ENCODE measurements around the gene SDSL. TPM values are rescaled to one million over a fixed set of nuclear protein-coding genes. Genes with fewer than 3 reads are reported as not detected.

Gene SDSL
- total and polyA plus RNA-seq, 10 of the 15 experiments (the other 5 are each of a cell fraction or from before 2014, with no cell fraction given): 0.18 to 4.4 (median 1.0) TPM

- ChIA-PET CTCF (no interaction called here), POLR2A (no interaction called here), SMC1A (ENCODE audit: uncharacterized antibody, unreplicated experiment) (no interaction called here), RAD21 (ENCODE audit: unreplicated experiment) (no interaction called here)
- no peaks in the 10 kb centered on the region for H3K4me1 ChIP-seq (ENCODE audit: control insufficient read depth, insufficient read depth, low read length)
- in situ Hi-C loops (cut with MboI): loop anchor here (10.0 kb wide), 1 partner anchor 482 kb away; no protein-coding TSS in a partner anchor
- no peaks in the 10 kb centered on the region for H3K79me2 ChIP-seq (ENCODE audit: control insufficient read depth, insufficient read depth, low read length)
- TF ChIP-seq SIX5 (IDR thresholded peaks at IDR 0.05; ENCODE audit: low read depth, low read length, severe bottlenecking): no peak
- no peak for ATAC-seq
- no peak overlapping the region for H3K27ac ChIP-seq (ENCODE audit: control insufficient read depth, insufficient read depth)
- H3K9ac ChIP-seq (ENCODE audit: control insufficient read depth, insufficient read depth, low read length): no peak overlapping the region
- BruUV-seq (replicated peaks): no TSS peak
- FAIRE-seq: no peak
- no peaks in the 10 kb centered on the region for H3K36me3 ChIP-seq (ENCODE audit: control insufficient read depth in 2 of 2, insufficient read depth in 2 of 2, low read length in 1 of 2)
- H3K9me3 ChIP-seq (replicated peaks; ENCODE audit: control insufficient read depth, insufficient read depth, low read length): no peaks in the 10 kb centered on the region
- intact Hi-C loops (cut with micrococcal nuclease; ENCODE audit: unreplicated experiment): loop anchor here (10.0 kb wide), 1 partner anchor 482 kb away; no protein-coding TSS in a partner anchor
- H2AFZ ChIP-seq (ENCODE audit: control insufficient read depth, low read depth, low read length): no peak overlapping the region
- no peak overlapping the region for H3K4me3 ChIP-seq
- no peaks in the 10 kb centered on the region; a peak in 2 of 4 replicates for H3K27me3 ChIP-seq (replicated peaks in 1 of 2; ENCODE audit: control insufficient read depth in 2 of 2, insufficient read depth in 2 of 2, low read length in 1 of 2)
- H3K4me2 ChIP-seq (ENCODE audit: control insufficient read depth, insufficient read depth): no peak overlapping the region
- no peaks in the 10 kb centered on the region for H4K20me1 ChIP-seq (ENCODE audit: control insufficient read depth, insufficient read depth)
- no peak for DNase-seq (ENCODE audit: low read depth, low spot score)
These were observed 10.8 kb downstream of the SDSL start for GRCh38 chr12:113432986-113433385.

GRCh38 chr12:113435367-113435766, 13.2 kb downstream of the SDSL start:
- H3K9ac ChIP-seq (ENCODE audit: control insufficient read depth, insufficient read depth, low read length): no peak overlapping the region
- H3K4me1 ChIP-seq (ENCODE audit: control insufficient read depth, insufficient read depth, low read length): no peaks in the 10 kb centered on the region
- ChIA-PET POLR2A (no interaction called here), SMC1A (ENCODE audit: uncharacterized antibody, unreplicated experiment) (no interaction called here), CTCF (no interaction called here), RAD21 (ENCODE audit: unreplicated experiment) (interaction anchor here (0.6 to 0.9 kb wide), 2 partner anchors 124 to 134 kb away, joined by 3 to 4 read pairs; no protein-coding TSS in a partner anchor)
- WGBS (ENCODE audit: insufficient coverage, insufficient replicate concordance, low lambda C conversion rate, missing lambda C conversion rate): 70% methylated on average over 5 of the region's 5 CpGs
- H3K27ac ChIP-seq (ENCODE audit: control insufficient read depth, insufficient read depth): no peak overlapping the region
- H3K4me3 ChIP-seq: no peak overlapping the region
- DNase-seq (ENCODE audit: low read depth, low spot score): no peak
- intact Hi-C loops (cut with micrococcal nuclease; ENCODE audit: unreplicated experiment) (loop anchor here (10.0 kb wide), 1 partner anchor 479 kb away; no protein-coding TSS in a partner anchor), in situ Hi-C loops (cut with MboI) (loop anchor here (10.0 kb wide), 1 partner anchor 479 kb away; no protein-coding TSS in a partner anchor)
- H3K79me2 ChIP-seq (ENCODE audit: control insufficient read depth, insufficient read depth, low read length): no peaks in the 10 kb centered on the region
- H3K9me3 ChIP-seq (replicated peaks; ENCODE audit: control insufficient read depth, insufficient read depth, low read length): no peaks in the 10 kb centered on the region
- peaks cover 2 to 4% of the 10 kb centered on the region in 2 experiments; a peak in 3 of 4 replicates for H3K27me3 ChIP-seq (replicated peaks in 1 of 2; ENCODE audit: control insufficient read depth in 2 of 2, insufficient read depth in 2 of 2, low read length in 1 of 2)
- H2AFZ ChIP-seq (ENCODE audit: control insufficient read depth, low read depth, low read length): no peak overlapping the region
- no peaks in the 10 kb centered on the region; the same call in 1 of the 2 replicates for H4K20me1 ChIP-seq (ENCODE audit: control insufficient read depth, insufficient read depth)
- no peak for ATAC-seq
- no peak overlapping the region for H3K4me2 ChIP-seq (ENCODE audit: control insufficient read depth, insufficient read depth)
- BruUV-seq (replicated peaks): no TSS peak
- FAIRE-seq: no peak
- no peaks in the 10 kb centered on the region for H3K36me3 ChIP-seq (ENCODE audit: control insufficient read depth in 2 of 2, insufficient read depth in 2 of 2, low read length in 1 of 2)
- TF ChIP-seq POLR2AphosphoS5 (IDR thresholded peaks at IDR 0.05; ENCODE audit: low read length): no peak
- TF ChIP-seq CHD2 (IDR thresholded peaks at IDR 0.05; ENCODE audit: borderline replicate concordance, low read depth, low read length): no peak
- TF ChIP-seq SRF (IDR thresholded peaks at IDR 0.05; ENCODE audit: low read depth in 2 of 2, low read length in 2 of 2): no peak
- no peak for TF ChIP-seq SMAD5 (IDR thresholded peaks at IDR 0.05; ENCODE audit: low read depth)
- TF ChIP-seq CBX5 (IDR thresholded peaks at IDR 0.05; ENCODE audit: low read depth): no peak
- no peak for TF ChIP-seq RELB (IDR thresholded peaks at IDR 0.05; ENCODE audit: low read depth)
- TF ChIP-seq JUNB (IDR thresholded peaks at IDR 0.05): no peak
- no peak for TF ChIP-seq RUNX3 (IDR thresholded peaks at IDR 0.05; ENCODE audit: low read length)
- no peak for TF ChIP-seq NFXL1 (IDR thresholded peaks at IDR 0.05; ENCODE audit: borderline replicate concordance)
- no peak for TF ChIP-seq ZBTB4 (CRISPR knock-in tag; IDR thresholded peaks at IDR 0.05)
- TF ChIP-seq ATF2 (IDR thresholded peaks at IDR 0.05; ENCODE audit: low read length): no peak
